ENCODE measurements around the gene APC2.

Gene APC2

GRCh38 chr19:1453525-1454364 is 3.8 kb downstream of the APC2 start:
- POLR2A ChIA-PET = interaction anchor here (2.0 kb wide), 1 partner anchor 13 kb away, joined by 5 read pairs; no protein-coding TSS in a partner anchor
- DNase-seq (ENCODE audit: extremely low spot score) = no peak
- CTCF ChIA-PET = interaction anchor here (0.8 to 3.3 kb wide), 3 partner anchors 9 to 13 kb away, joined by 3 to 25 read pairs (median 3); no protein-coding TSS in a partner anchor
- TF ChIP-seq CTCF (IDR thresholded peaks at IDR 0.05; ENCODE audit: control extremely low read depth, extremely low read depth, low read depth, missing control alignments) = no peak

GRCh38 chr19:1455002-1455335 is 5.0 kb downstream of the APC2 start:
- ChIA-PET CTCF (interaction anchor here (1.8 to 3.3 kb wide), 3 partner anchors 10 to 13 kb away, joined by 6 to 25 read pairs (median 6); no protein-coding TSS in a partner anchor), POLR2A (interaction anchor here (1.4 to 2.0 kb wide), 2 partner anchors 10 to 14 kb away, joined by 5 to 6 read pairs; no protein-coding TSS in a partner anchor)
- no peak for DNase-seq (ENCODE audit: extremely low spot score)
- TF ChIP-seq CTCF (IDR thresholded peaks at IDR 0.05; ENCODE audit: control extremely low read depth, extremely low read depth, low read depth, missing control alignments) = no peak

GRCh38 chr19:1455336-1456120 is 5.6 kb downstream of the APC2 start:
- ChIA-PET POLR2A (interaction anchor here (0.5 to 2.0 kb wide), 3 partner anchors 11 to 15 kb away, joined by 5 to 7 read pairs (median 6); no protein-coding TSS in a partner anchor), CTCF (interaction anchor here (1.8 to 3.7 kb wide), 4 partner anchors 11 to 13 kb away, joined by 6 to 25 read pairs (median 14); no protein-coding TSS in a partner anchor)
- DNase-seq (ENCODE audit: extremely low spot score) = peak; percentile 79
- no peak for TF ChIP-seq CTCF (IDR thresholded peaks at IDR 0.05; ENCODE audit: control extremely low read depth, extremely low read depth, low read depth, missing control alignments)

GRCh38 chr19:1456121-1456900 is 6.4 kb downstream of the APC2 start:
- ChIA-PET CTCF (interaction anchor here (1.8 to 3.7 kb wide), 3 partner anchors 10 to 13 kb away, joined by 6 to 22 read pairs (median 6); no protein-coding TSS in a partner anchor), POLR2A (interaction anchor here (1.4 to 2.0 kb wide), 2 partner anchors 11 to 15 kb away, joined by 5 to 6 read pairs; no protein-coding TSS in a partner anchor)
- DNase-seq (ENCODE audit: extremely low spot score) = no peak
- TF ChIP-seq CTCF (IDR thresholded peaks at IDR 0.05; ENCODE audit: control extremely low read depth, extremely low read depth, low read depth, missing control alignments) = no peak

- TF ChIP-seq CTCF (IDR thresholded peaks at IDR 0.05; ENCODE audit: control extremely low read depth, extremely low read depth, low read depth, missing control alignments) = no peak
- ChIA-PET CTCF (interaction anchor here (1.4 to 3.7 kb wide), 3 partner anchors 10 to 20 kb away, joined by 3 to 22 read pairs (median 3); no protein-coding TSS in a partner anchor), POLR2A (interaction anchor here (0.6 kb wide), 1 partner anchor 1928 kb away, joined by 3 read pairs; no protein-coding TSS in a partner anchor)
- DNase-seq (ENCODE audit: extremely low spot score) = no peak
These were observed 7.3 kb downstream of the APC2 start for GRCh38 chr19:1457031-1457739.

All from GM10248 (cell line).